A673 (cell line): Measurements from ENCODE around the gene ITGB4. TPM values are rescaled to one million over a fixed set of nuclear protein-coding genes. Genes with fewer than 3 reads are reported as not detected.

Source experiments
- BruUV-seq: library from RNA; stranded (reverse); fragments of 400-500 nt; replicated peaks from 2 replicates; lab custom pipeline; 2021; lab: Mats Ljungman, UMichigan
- CTCF ChIA-PET: fragments of 300-600 bp; sonication (Branson Sonifier 250); formaldehyde crosslinking; loops from one replicate; lab custom pipeline; 2022; ENCODE audit warnings: antibody characterized with exemption; lab: Charles Lee
- POLR2A ChIA-PET: fragments of 300-600 bp; sonication (Branson Sonifier 250); formaldehyde crosslinking; loops from one replicate; lab custom pipeline; 2022; ENCODE audit warnings: antibody characterized with exemption; ENCODE audit not compliant: low non-redundant PET; lab: Charles Lee
- DNase-seq: peaks from one replicate; pipeline ENCODE4 v3.0.0-alpha.2; 2015; ENCODE audit warnings: low spot score
- H3K27ac ChIP-seq: fragments of 200-600 bp; sonication (generic); 2 replicates; pipeline ENCODE4 v1.5.1; 2016; ENCODE audit warnings: mixed run types, low read depth, mild to moderate bottlenecking, mixed read lengths, antibody characterized with exemption, low read length; ENCODE audit not compliant: poor library complexity, severe bottlenecking
- H3K27me3 ChIP-seq: fragments of 200-600 bp; sonication (generic); replicated peaks from 2 replicates; pipeline ENCODE4 v1.6.1; 2017; ENCODE audit warnings: mixed run types, low read depth, mild to moderate bottlenecking, mixed read lengths, antibody characterized with exemption, low read length; ENCODE audit not compliant: insufficient read depth, poor library complexity
- H3K36me3 ChIP-seq: fragments of 200-600 bp; sonication (generic); 2 replicates; pipeline ENCODE4 v1.6.1; 2016; ENCODE audit warnings: mixed run types, mild to moderate bottlenecking, mixed read lengths, antibody characterized with exemption, low read length; ENCODE audit not compliant: insufficient read depth, poor library complexity, severe bottlenecking
- H3K4me1 ChIP-seq: fragments of 200-600 bp; sonication (generic); 2 replicates; pipeline ENCODE4 v1.6.1; 2017; ENCODE audit warnings: mixed run types, mild to moderate bottlenecking, mixed read lengths, antibody characterized with exemption, low read length; ENCODE audit not compliant: insufficient read depth, poor library complexity, severe bottlenecking
- H3K4me3 ChIP-seq: fragments of 200-600 bp; sonication (generic); 2 replicates; pipeline ENCODE4 v1.5.1; 2016; ENCODE audit warnings: low read depth, mixed run types, mild to moderate bottlenecking, mixed read lengths, low read length; ENCODE audit not compliant: poor library complexity, severe bottlenecking
- H3K9me3 ChIP-seq: fragments of 200-600 bp; sonication (generic); 2 replicates; pipeline ENCODE4 v1.6.1; 2016; ENCODE audit warnings: mixed run types, low read depth, mild to moderate bottlenecking, mixed read lengths, antibody characterized with exemption, low read length; ENCODE audit not compliant: poor library complexity, severe bottlenecking
- EZH2 ChIP-seq: fragments of 200-600 bp; sonication (generic); IDR thresholded peaks from 2 replicates; pipeline ENCODE4 v1.6.1; 2017; ENCODE audit warnings: borderline replicate concordance, low read depth, mild to moderate bottlenecking, mixed read lengths, antibody characterized with exemption, low read length; ENCODE audit not compliant: poor library complexity, severe bottlenecking
- intact Hi-C: fragments of 100-400 bp; cut with micrococcal nuclease; formaldehyde crosslinking; loops from one replicate; pipeline ENCODE4 v1.10.0; 2022; ENCODE audit not compliant: unreplicated experiment
- total RNA-seq: library from RNA; stranded (reverse); gene quantifications from 2 replicates; pipeline ENCODE4 v1.2.3, GENCODE V29; 2021
- TF ChIP-seq, protein P1 (sequence below): fragments of 300-800, 200-600 bp; sonication (generic); conservative IDR thresholded peaks from 2 replicates; pipeline ENCODE4 v1.5.1; 2017; ENCODE audit warnings: low read depth, mild to moderate bottlenecking, antibody characterized with exemption, low read length, moderate library complexity, mixed read lengths

Gene ITGB4
- total RNA-seq, 1 experiment from 2014 or later: 0.95 TPM

DNA sequence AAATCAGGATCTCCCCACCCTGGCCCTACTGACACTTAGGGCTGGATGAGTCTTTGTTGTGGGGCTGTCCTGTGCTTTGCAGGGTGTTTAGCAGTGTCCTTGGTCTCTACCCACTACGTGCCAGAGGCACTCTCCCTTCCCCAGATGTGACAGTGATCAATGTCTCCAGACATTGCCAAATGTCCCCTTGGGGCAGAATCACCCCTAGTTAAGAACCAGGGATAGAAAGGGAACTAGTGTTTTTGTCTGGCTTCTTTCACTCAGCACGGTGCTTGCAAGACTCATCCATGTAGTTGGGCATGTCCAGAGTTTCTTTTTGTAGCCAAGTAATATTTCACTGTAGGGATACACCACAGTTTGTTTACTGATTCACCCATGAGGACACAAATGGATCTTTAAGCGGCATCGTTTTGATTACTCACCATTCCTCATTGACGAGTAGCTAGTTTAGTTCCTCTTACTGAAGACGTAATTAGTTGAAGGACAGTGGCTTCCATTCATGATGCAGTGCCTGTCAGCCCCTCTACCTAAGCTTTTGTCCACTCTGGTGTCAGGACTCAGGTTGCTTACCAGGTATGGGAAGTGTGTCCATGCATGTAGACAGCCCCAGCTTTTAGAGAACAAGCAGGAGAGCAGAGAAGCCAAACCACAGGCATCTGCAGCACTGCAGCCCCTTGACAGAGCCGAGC lies 26.0 kb upstream of the ITGB4 start:
- peaks cover 10% of the 10 kb centered on the region for H3K36me3 ChIP-seq
- no TSS peak for BruUV-seq
- intact Hi-C loops: no loop called here
- DNase-seq: no peak
- H3K9me3 ChIP-seq: no peaks in the 10 kb centered on the region
- peaks cover 43% of the 10 kb centered on the region for H3K4me1 ChIP-seq
- no peak overlapping the region for H3K4me3 ChIP-seq
- CTCF ChIA-PET: no interaction called here
- H3K27me3 ChIP-seq: no peaks in the 10 kb centered on the region
- H3K27ac ChIP-seq: no peak overlapping the region
- POLR2A ChIA-PET: no interaction called here
- no peak for TF ChIP-seq EZH2

DNA sequence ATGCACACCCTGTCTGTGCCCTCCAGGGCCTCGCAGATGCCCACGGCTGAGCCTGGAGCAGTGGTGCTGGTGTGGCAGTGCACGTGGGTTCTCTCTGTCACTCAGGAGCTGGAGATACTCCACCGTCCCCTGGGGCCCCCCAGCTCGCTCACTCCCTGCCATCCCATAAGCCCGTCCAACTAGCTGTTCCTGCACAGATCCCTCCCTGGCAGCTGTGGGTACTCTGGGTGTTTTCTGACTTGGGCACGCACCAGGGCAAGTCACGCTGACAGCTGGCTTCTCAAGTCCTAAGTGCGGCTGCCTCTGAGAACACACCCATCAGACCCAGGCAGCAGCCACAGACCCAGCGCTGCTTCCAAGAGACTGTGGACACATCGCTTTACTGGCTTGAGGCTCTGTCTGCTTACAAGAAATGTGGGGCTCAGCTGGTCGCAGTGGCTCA lies 25.4 kb upstream of the ITGB4 start:
- intact Hi-C loops: no loop called here
- peaks cover 16% of the 10 kb centered on the region for H3K36me3 ChIP-seq
- H3K4me1 ChIP-seq: peaks cover 37% of the 10 kb centered on the region
- no peaks in the 10 kb centered on the region for H3K9me3 ChIP-seq
- DNase-seq: no peak
- TF ChIP-seq EZH2: no peak
- TF ChIP-seq, protein P1, sequence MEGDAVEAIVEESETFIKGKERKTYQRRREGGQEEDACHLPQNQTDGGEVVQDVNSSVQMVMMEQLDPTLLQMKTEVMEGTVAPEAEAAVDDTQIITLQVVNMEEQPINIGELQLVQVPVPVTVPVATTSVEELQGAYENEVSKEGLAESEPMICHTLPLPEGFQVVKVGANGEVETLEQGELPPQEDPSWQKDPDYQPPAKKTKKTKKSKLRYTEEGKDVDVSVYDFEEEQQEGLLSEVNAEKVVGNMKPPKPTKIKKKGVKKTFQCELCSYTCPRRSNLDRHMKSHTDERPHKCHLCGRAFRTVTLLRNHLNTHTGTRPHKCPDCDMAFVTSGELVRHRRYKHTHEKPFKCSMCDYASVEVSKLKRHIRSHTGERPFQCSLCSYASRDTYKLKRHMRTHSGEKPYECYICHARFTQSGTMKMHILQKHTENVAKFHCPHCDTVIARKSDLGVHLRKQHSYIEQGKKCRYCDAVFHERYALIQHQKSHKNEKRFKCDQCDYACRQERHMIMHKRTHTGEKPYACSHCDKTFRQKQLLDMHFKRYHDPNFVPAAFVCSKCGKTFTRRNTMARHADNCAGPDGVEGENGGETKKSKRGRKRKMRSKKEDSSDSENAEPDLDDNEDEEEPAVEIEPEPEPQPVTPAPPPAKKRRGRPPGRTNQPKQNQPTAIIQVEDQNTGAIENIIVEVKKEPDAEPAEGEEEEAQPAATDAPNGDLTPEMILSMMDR: no peak
- BruUV-seq: no TSS peak
- H3K27me3 ChIP-seq: no peaks in the 10 kb centered on the region
- no peak overlapping the region for H3K27ac ChIP-seq
- ChIA-PET CTCF (no interaction called here), POLR2A (interaction anchor here (0.7 kb wide), 1 partner anchor 18 kb away, joined by 14 read pairs; no protein-coding TSS in a partner anchor)
- no peak overlapping the region for H3K4me3 ChIP-seq

DNA sequence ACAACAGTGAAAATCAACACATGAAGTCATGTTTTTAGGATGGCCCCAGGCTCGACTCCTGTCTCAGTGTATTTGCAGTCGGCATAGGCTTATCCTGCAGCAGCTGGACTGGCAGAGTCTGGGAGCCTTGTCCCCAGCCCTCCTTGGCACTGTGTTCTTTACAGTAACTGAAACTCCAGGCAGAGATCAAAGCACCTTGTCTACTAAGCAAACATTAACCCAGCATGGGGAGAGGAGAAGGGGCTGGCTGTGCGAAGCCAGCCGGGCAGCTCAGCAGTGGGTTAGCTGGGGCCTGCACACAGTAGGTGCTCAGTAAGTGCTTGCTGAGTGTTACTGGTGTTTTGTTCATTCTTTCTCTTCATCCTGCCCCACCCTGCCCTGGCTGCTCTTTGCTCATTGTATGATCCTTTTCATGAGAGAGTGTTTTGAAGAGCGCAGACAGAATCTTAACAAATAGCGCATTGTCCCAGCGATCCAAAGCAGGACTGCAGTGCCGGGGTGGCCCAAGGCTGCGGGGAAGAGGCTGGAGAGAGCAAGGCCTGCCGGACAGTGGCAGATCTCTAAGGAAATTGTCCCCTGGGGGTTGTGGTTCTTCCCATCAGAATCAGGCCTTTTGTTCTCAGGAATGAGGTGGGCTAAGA lies 23.5 kb upstream of the ITGB4 start:
- POLR2A ChIA-PET: no interaction called here
- intact Hi-C loops: no loop called here
- H3K9me3 ChIP-seq: no peaks in the 10 kb centered on the region
- H3K4me1 ChIP-seq: peaks cover 18% of the 10 kb centered on the region
- no TSS peak for BruUV-seq
- no peak for DNase-seq
- H3K4me3 ChIP-seq: no peak overlapping the region
- TF ChIP-seq, protein P1: no peak
- TF ChIP-seq EZH2: no peak
- H3K36me3 ChIP-seq: peaks cover 31% of the 10 kb centered on the region
- H3K27me3 ChIP-seq: no peaks in the 10 kb centered on the region
- CTCF ChIA-PET: no interaction called here
- H3K27ac ChIP-seq: no peak overlapping the region
